DOHH2 (cell line): Measurements from ENCODE around the gene MAFB.
"Not testable (repeated sequence)": the region's sequence is repeated elsewhere in the genome, so short reads cannot be mapped to it uniquely, and the experiment has no call there.

Experiments used
- CTCF ChIP-seq: fragments of 200-600 bp; sonication (generic); IDR thresholded peaks from one replicate; pipeline ENCODE4 v1.5.1; 2014; ENCODE audit warnings: antibody characterized with exemption, mild to moderate bottlenecking, low read depth, low read length; ENCODE audit not compliant: poor library complexity, severe bottlenecking
- EZH2phosphoT487 ChIP-seq: fragments of 200-600 bp; sonication (generic); IDR thresholded peaks from 2 replicates; pipeline ENCODE4 v1.6.1; 2017; ENCODE audit warnings: borderline replicate concordance, mild to moderate bottlenecking, antibody characterized with exemption, low read length, moderate library complexity, mixed read lengths

DNA sequence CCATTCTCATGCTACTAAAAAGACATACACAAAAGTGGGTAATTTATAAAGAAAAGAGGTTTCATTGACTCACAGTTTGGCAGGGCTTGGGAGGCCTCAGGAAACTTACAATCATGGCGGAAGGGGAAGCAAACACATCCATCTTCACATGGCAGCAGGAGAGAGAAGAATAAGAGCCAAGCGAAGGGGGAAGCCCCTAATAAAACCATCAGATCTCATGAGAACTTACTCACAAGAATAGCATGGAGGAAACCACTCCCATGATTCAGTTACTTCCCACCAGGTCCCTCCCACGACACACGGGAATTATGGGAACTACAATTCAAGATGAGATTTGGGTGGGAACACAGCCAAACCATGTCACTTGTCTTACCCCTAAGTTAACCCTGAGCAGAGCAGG lies 47.4 kb upstream of the MAFB start:
- not testable (repeated sequence) for TF ChIP-seq CTCF, EZH2phosphoT487
